Liver (tissue), 9 donors: Measurements from ENCODE around the gene SP3. TPM values are rescaled to one million over a fixed set of nuclear protein-coding genes. Genes with fewer than 3 reads are reported as not detected.

Experiments
- DNase-seq: peaks from one replicate; pipeline ENCODE4 v3.0.0-alpha.2; 2017; ENCODE audit warnings: low spot score
- H3K27ac ChIP-seq, 2 donors: one replicate each; pipeline ENCODE4 v1.7.0; 2013; ENCODE audit warnings: inconsistent platforms in 2 of 2, low read length in 2 of 2, control low read depth in 1 of 2, low read depth in 1 of 2, mild to moderate bottlenecking in 1 of 2
- H3K27me3 ChIP-seq, 4 donors: one replicate each; pipeline versions ENCODE4 v1.6.1 to v1.7.0; 2013; ENCODE audit warnings: low read length in 3 of 4, inconsistent platforms in 1 of 4, mild to moderate bottlenecking in 1 of 4, moderate library complexity in 1 of 4; ENCODE audit not compliant: control insufficient read depth in 4 of 4, insufficient read depth in 4 of 4
- H3K36me3 ChIP-seq, 4 donors: one replicate each; pipeline versions ENCODE4 v1.6.1 to v1.7.0; 2013; ENCODE audit warnings: low read length in 3 of 4, mild to moderate bottlenecking in 3 of 4, low read depth in 1 of 4, moderate library complexity in 1 of 4; ENCODE audit not compliant: control insufficient read depth in 4 of 4, insufficient read depth in 3 of 4
- H3K4me1 ChIP-seq, 4 donors: one replicate each; pipeline versions ENCODE4 v1.6.1 to v1.7.0; 2013; ENCODE audit warnings: low read length in 3 of 4, mild to moderate bottlenecking in 3 of 4, moderate library complexity in 1 of 4; ENCODE audit not compliant: control insufficient read depth in 4 of 4, insufficient read depth in 4 of 4
- H3K4me3 ChIP-seq, 3 donors: one replicate each; pipeline versions ENCODE4 v1.6.1 to v1.7.0; 2013; ENCODE audit warnings: low read length in 3 of 3, control low read depth in 1 of 3, low read depth in 1 of 3, mild to moderate bottlenecking in 1 of 3
- H3K9ac ChIP-seq, 2 donors: one replicate each; pipeline ENCODE4 v1.7.0; 2013; ENCODE audit warnings: low read length in 2 of 2, mild to moderate bottlenecking in 2 of 2, moderate library complexity in 2 of 2, control low read depth in 1 of 2, low read depth in 1 of 2
- H3K9me3 ChIP-seq, 4 donors: one replicate each; pipeline versions ENCODE4 v1.6.1 to v1.7.0; 2013; ENCODE audit warnings: low read length in 3 of 4; ENCODE audit not compliant: control insufficient read depth in 4 of 4
- CTCF ChIP-seq: fragments of 150-350 bp; IDR thresholded peaks from 2 replicates; pipeline ENCODE4 v1.5.1; 2017; ENCODE audit warnings: improper control_type of control experiment, low read depth, low read length; ENCODE audit not compliant: missing input control
- EGR1 ChIP-seq, 2 donors: IDR thresholded peaks; 2 replicates each; pipeline ENCODE4 v1.6.1; 2016 to 2018; ENCODE audit warnings: antibody characterized with exemption in 2 of 2, low read depth in 2 of 2
- FOXA2 ChIP-seq: IDR thresholded peaks from 2 replicates; pipeline ENCODE4 v1.6.1; 2016; ENCODE audit warnings: antibody characterized with exemption
- GABPA ChIP-seq, 2 donors: IDR thresholded peaks in 1 of 2; conservative IDR thresholded peaks in 1 of 2; 2 replicates each; pipeline ENCODE4 v1.6.1; 2016; ENCODE audit warnings: antibody characterized with exemption in 2 of 2, mild to moderate bottlenecking in 1 of 2, moderate library complexity in 1 of 2
- HNF4G ChIP-seq: IDR thresholded peaks from 2 replicates; pipeline ENCODE4 v1.6.1; 2016; ENCODE audit warnings: antibody characterized with exemption
- RAD21 ChIP-seq, 2 donors: IDR thresholded peaks; 2 replicates each; pipeline ENCODE4 v1.6.1; 2016; ENCODE audit warnings: antibody characterized with exemption in 2 of 2, mild to moderate bottlenecking in 2 of 2
- REST ChIP-seq: IDR thresholded peaks from 2 replicates; pipeline ENCODE4 v1.6.1; 2016; ENCODE audit warnings: antibody characterized with exemption, mild to moderate bottlenecking
- TAF1 ChIP-seq: conservative IDR thresholded peaks from 2 replicates; pipeline ENCODE4 v1.6.1; 2016; ENCODE audit warnings: antibody characterized with exemption, mild to moderate bottlenecking
- YY1 ChIP-seq: IDR thresholded peaks from 2 replicates; pipeline ENCODE4 v1.6.1; 2016; ENCODE audit warnings: antibody characterized with exemption, mild to moderate bottlenecking
- WGBS: extraction: QIAGEN DNeasy Blood & Tissue Kit; methylation state at CpG from one replicate; pipeline ENCODE4 v1.1.7; 2013; 5-methylcytosine and 5-hydroxymethylcytosine counted together
- polyA plus RNA-seq, 2 donors: library from polyadenylated mRNA; stranded (reverse) in 1 of 2; unstranded in 1 of 2; fragments of 200-250 nt in 1 of 2; fragments of >200 nt in 1 of 2; fragmentation: Nextera tagmentation in 1 of 2; extraction: Ambion mirVana in 1 of 2; gene quantifications; one replicate each; pipeline versions ENCODE4 v1.2.1 to v1.2.3, GENCODE V29; 2013 to 2015
- total RNA-seq, 2 donors: library from RNA; depleted of rRNA; stranded (reverse); fragments of >200 nt; gene quantifications; one replicate each; pipeline ENCODE4 v1.2.3, GENCODE V29; 2014
- donor health status: healthy.
- donor health status: healthy.
- donor health status: healthy.
- donor health status: healthy.
- donor health status: healthy.

The SP3 gene
- total and polyA plus RNA-seq, 4 donors = 10.0 to 83.7 (median 33.2) TPM

DNA sequence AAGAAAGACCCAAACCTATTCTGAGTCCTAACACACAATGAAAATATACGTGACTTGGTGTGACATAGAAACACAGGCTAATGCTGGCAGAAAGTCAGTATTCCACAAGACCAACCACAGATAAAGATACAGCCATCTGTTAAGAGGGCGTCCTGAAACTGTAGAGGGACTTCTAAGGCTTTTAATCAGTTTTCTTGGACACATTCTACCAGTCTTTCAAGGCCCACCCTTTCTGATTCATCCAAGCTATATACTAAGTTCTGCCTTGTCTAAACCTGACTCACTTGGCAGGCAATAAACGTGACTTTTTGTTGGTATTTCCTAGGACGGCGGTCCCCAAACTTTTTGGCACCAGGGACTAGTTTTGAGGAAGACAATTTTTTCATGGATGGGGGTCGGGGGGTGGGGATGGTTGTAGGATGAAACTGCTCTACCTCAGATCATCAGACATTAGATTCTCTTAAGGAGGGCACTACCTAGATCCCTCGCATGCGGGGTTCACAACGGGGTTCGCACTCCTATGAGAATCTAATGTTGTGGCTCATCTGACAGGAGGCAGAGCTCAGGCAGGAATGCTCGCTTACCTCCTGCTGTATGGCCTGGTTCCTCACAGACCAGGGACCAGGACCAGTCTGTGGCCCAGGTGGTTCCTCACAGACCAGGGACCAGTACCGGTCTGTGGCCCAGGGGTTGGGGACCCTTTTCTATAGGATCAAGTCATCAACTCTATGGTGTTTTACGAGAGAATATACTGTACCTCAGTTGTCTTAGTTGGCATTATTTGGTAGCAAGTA, 61.4 kb downstream of the SP3 start:
- Histone ChIP-seq H3K27ac (no peak overlapping the region), H3K4me3 (no peak overlapping the region), H3K9ac (no peak overlapping the region), H3K36me3 (peaks cover 1 to 29% (median 17%) of the 10 kb centered on the region in 4 donors), H3K4me1 (no peaks in the 10 kb centered on the region), H3K9me3 (no peaks in the 10 kb centered on the region), H3K27me3 (no peaks in the 10 kb centered on the region)
- no peak for DNase-seq
- 96% methylated on average over 13 of the region's 13 CpGs for WGBS
- TF ChIP-seq REST (no peak), TAF1 (no peak), YY1 (no peak), GABPA (IDR thresholded peaks at IDR 0.05 in 1 of 2, conservative IDR thresholded peaks at IDR 0.05 in 1 of 2) (no peak), HNF4G (no peak), EGR1 (IDR thresholded peaks at IDR 0.05; ENCODE audit: low read depth in 2 of 2) (no peak)

GRCh38 chr2:173898996-173899395, 66.2 kb downstream of the SP3 start:
- Histone ChIP-seq H3K27ac (no peak overlapping the region), H3K4me3 (no peak overlapping the region)
- WGBS = 94% methylated on average over 12 of the region's 12 CpGs

DNA sequence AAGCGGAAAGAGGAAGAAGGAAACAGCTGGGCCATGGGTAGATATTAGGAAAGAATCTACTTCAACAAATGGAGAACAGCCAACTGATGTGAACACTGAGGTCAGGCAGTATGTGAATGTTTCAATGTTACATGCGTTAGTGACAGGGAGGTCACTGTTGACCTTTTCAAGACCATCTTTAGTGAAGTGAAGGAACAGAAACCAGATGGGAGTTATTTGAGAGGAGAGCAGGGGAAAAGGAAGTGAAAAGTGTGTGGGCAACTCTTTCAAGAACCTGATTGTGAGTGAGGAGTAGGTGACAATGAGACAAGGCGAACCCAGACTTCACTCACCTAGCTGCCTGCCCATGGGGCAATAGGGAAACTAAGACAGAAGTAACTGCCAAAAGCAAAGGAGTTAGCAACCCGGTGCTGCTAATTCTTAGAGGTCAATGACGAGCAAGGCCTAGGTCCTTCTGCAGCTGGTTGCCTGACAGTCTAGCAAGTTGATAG, 67.0 kb downstream of the SP3 start:
- Histone ChIP-seq H3K27ac (no peak overlapping the region), H3K9me3 (no peaks in the 10 kb centered on the region), H3K36me3 (no peaks in the 10 kb centered on the region), H3K4me1 (peaks cover 0 to 3% (median 0%) of the 10 kb centered on the region in 4 donors), H3K9ac (no peak overlapping the region), H3K4me3 (no peak overlapping the region), H3K27me3 (no peaks in the 10 kb centered on the region)
- no peak for DNase-seq
- WGBS = 77% methylated on average over 5 of the region's 5 CpGs
- TF ChIP-seq REST = no peak
- TF ChIP-seq FOXA2 = no peak
- TF ChIP-seq CTCF = no peak

More at GRCh38 chr2:173898996-173899395, 66.2 kb downstream of the SP3 start:
- Histone ChIP-seq H3K36me3 (peaks cover 0 to under 1% (median 0%) of the 10 kb centered on the region in 4 donors), H3K4me1 (peaks cover 0 to 3% (median 0%) of the 10 kb centered on the region in 4 donors), H3K9ac (no peak overlapping the region), H3K9me3 (no peaks in the 10 kb centered on the region), H3K27me3 (no peaks in the 10 kb centered on the region)
- DNase-seq = no peak
- no peak for TF ChIP-seq RAD21 (IDR thresholded peaks at IDR 0.05)
